NCI-H1105 treated with DMSO at 0.1 percent for 48 hours (cell line): ENCODE data around the gene SLC29A3.
"Not testable (repeated sequence)": the region's sequence is repeated elsewhere in the genome, so short reads cannot be mapped to it uniquely, and the experiment has no call there.

Experiments
- DNase-seq: peaks from one replicate; lab custom pipeline; 2025; lab: John Stamatoyannopoulos, UW

SLC29A3 gene

DNA sequence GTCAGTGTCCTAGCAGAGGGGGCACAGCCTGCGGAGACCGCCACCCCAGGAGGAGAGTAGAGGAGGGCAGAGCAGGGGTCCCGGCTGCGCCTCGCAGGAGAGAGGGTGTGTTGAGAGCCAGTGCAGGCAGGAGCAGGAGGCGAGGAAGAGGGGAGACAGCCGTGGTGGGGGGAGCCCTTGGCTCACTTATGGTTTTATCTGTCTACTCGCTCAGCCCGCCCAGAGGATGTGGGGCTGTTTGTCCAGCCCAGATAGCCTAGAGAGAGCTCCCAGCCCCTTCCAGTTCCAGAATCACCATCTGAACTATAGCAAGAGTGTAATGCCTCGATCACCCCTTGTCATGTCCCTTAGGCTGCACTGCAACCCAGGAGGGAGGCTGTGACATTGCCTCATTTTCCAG, 26.6 kb downstream of the SLC29A3 start:
- no peak for DNase-seq

DNA sequence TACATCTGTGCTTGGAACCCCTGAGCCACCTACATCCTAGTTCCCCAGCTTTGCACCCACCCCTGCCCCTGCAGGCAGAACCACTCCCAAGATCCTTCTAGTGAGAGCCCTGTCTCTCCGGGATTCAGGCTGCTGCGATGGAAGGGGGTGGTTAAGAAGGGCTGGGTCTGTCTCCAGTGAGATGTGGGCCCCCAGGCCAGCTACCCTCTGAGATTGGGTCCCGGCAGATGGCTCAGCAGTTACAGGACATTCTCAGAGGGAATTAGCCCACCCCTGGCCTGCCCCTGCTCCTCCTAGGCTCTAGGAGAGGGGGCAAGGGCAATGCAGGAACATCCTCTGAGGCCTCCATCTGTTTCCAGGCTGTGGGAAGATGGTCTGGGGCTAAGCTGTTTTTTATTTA, 27.7 kb downstream of the SLC29A3 start:
- DNase-seq = no peak

DNA sequence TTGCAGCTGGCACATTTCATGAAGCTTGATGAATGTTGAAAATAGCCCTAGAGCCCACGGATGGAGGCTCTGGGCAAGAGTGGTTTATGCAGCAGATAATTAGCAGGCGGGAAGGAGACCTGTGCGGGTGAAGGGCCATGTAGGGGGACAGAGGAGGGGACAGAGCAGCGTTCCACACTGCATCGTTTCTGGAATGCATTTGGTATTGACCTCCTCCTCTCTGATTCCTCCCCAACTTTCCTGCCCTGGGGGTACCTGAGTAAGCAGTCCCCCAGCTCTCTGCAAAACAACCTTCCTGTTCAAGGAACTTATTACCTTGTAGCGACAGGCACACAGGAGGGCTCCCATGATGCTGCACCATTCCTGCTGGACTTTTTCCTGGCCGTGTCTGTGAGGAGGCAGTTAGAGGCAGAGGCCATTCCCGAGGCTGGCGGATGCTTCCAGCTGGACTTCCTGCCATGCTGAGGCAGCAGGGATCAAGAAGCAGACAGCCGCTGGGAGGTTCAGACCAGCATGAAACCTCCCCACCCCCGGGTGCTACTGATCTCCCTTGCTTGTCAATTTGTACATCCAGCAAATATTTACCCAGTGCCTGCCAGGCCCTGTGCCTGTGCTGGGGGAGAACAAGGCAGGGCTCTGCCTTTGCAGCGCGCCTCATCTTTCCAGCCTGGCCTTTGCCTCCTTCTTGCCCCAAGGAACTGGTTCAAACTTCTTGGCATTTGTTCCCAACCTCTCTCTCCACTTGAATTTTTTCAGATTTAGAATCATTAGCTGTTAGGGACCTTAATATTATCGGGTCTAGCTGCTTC, 28.7 kb downstream of the SLC29A3 start:
- no peak for DNase-seq

DNA sequence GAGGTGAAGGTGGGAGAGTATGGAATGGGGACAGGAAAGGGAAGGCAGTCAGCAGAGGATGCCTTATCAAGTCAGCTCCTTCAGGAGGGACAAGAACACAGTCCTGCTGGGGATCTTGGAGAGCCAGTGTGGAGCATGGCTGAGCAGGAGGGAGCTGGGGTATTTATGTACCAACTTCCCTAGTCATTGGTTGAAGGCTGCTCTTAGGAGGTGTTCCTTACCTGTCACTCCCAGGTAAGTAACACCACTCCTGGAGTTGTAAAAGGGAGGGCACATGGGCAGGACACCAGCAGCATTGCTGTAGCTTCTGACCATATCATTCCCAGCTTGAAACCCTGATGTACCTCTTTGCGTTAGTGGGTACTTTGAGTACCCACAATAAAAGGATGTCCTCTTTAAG, 29.8 kb downstream of the SLC29A3 start:
- DNase-seq = no peak

DNA sequence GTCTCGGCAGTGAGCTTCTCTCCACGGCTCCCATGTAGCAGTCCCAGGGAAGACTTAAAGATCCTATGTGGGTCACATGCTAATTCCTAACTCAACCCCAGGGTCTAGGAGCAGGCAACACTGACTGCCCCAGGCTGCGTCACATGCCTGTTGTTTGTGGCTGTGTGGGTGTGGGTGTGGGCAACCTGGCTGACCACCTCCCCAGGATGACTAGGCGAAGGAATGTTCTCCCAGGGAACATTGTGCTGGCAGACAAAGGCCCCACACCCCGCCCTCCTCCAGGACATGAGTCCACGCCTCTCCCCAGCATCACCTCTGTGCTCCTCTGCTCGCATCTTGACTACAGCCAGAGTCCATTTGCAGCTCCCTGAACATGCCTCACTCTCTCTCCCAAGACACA, 30.3 kb downstream of the SLC29A3 start:
- no peak for DNase-seq

DNA sequence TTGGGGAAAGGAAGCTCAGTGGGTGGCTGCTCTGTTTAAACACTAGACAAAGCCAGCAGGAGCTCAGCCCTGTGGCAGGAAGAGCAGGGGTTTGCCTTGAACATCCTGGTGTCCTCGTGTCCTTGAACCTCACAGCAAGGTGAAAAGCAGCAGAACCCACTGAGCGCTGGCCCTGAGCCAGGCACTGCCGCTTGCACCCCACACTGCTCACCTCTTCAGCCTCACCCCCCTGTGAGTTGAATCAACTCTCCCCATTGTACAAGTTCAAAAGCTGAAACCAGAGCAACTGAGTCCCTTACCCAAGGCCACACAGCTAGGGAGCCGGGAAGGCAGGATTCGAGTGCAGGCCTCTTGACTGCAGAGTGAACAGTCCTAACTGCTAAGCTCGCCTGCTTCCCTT, 32.0 kb downstream of the SLC29A3 start:
- DNase-seq = no peak

DNA sequence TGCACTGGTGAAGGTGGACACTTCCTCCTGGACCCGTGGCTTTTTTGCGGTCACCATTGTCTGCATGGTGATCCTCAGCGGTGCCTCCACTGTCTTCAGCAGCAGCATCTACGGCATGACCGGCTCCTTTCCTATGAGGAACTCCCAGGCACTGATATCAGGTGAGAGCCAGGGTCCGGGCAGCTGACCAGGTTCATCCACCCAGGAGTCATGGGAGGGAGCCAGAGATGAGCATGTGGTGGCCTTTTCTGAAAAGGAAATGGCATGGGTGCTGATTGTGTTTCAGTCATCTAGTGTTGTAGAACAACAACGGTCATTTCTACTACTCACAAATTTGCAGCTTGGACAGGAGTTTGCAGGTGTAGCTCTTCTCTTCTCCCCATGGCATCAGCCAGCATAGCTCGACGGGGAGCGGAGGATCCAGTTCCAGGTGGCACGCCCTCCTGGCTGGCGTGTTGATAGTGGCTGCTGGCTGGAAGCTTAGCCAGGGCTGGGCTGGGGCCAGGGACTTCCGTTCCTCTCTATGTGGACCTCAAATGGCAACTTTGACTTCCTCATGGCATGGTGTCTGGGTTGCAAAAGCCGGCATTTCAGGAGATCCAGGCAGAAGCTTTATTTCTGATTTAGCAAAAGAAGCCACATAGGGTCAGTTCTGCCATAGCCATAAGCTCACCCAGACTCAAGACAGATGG, 32.7 kb downstream of the SLC29A3 start:
- no peak for DNase-seq

DNA sequence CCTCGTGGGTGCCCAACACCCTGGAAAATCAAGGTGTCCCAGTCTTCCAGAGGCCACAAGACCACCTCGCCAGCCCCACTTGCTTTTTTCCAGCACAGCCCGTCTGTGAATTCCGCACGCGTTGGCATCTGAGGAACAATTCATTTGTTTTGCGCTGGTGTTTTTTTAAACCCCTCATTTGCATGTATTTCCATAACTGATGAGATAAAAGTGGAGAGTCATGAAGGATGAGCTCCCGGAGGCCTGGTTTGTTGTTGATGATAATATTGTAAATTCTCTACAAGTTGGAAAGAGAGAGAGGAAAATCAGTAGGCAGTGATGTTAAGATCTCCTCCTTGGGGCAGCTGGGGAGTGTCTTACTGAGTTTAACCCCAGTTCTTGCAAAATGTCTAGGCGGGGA, 34.6 kb downstream of the SLC29A3 start:
- no peak for DNase-seq

DNA sequence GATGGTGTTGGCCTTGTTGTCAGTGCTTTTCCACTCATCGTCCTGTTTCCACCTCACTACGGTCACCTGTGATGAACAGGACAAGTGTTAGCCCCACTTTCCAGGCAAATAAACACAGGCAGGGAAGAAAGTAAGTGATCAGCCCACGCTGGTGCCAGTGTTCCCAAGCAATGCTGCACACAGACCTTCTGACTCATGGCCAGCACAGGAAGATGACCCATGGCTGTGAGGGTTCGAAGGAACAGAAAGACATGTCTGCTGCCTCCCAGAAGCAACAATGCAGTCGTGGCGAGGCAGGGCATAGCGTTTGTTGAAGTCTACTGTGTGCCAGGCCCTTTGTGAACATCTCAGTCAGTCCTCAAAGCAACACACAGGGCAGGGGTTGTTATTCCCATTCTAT, 35.7 kb downstream of the SLC29A3 start:
- no peak for DNase-seq

DNA sequence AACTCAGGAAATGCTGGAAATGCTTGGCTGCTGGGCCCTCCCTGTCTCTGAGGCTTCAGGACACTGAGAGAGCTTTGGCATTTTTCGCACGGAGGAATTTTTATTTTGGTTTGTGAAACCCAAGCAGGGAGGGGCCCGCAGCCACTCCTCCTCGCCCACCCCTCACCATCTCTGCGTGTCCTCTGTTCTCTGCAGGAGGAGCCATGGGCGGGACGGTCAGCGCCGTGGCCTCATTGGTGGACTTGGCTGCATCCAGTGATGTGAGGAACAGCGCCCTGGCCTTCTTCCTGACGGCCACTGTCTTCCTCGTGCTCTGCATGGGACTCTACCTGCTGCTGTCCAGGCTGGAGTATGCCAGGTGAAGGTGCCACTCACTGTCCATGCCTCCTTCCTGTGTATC, 36.8 kb downstream of the SLC29A3 start:
- DNase-seq = no peak

DNA sequence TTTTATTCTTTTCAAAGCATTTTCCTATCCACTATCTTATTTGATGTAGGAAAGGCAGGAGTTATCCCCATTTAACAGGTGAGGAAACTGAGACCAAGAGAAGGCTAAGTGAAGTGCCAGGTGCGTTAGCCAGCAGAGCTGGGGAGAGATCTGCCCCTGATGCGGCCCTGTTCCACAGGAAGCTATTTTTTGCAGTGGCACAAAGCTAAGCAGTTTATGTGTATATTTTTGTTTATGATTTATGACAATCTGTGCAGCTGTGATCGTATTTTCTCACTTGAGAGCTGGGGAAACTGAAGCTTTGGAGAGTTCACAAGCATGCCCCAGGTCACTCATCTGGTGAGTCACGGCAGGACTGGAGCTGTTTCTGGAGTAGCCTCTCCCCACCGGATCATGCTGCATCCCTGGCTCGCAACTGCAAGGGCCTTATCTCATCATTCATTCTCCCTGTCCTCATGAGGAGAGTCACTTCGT, 38.8 kb downstream of the SLC29A3 start:
- no peak for DNase-seq

DNA sequence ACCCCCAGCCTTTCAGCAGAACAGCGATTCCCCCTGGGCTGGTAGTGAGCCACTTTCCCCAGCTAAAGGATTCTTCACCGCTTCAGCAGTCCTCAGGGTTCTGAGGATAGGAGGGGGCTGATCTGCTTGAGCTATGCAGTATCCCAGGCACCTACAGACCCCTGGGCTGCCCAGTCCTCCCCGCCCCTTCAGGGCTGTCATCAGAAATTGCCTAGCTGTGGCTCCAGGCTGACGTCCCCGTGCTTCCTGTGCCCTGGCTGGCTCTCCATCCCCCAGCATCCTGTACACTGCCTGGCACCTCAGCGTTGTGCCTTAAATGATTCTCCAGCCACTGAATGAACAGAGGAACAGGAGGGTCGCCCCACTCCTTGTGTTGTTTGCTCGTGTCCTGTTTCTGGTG, 39.2 kb downstream of the SLC29A3 start:
- DNase-seq = no peak

DNA sequence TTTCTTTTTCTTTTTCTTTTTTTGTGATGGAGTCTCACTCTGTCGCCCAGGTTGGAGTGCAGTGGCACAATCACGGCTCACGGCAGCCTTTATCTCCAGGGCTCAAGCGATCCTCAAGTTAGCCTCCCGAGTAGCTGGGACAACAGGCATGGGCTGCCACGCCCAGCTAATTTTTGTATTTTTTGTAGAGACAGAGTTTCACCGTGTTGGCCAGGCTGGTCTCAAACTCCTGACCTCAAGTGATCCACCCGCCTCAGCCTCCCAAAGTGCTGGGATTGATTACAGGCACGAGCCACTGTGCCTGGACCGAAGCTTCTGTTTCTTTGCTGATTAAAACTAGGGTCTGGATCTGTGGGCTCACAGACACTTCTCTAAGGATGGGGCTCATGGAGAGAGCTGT, 39.8 kb downstream of the SLC29A3 start:
- not testable (repeated sequence) for DNase-seq

DNA sequence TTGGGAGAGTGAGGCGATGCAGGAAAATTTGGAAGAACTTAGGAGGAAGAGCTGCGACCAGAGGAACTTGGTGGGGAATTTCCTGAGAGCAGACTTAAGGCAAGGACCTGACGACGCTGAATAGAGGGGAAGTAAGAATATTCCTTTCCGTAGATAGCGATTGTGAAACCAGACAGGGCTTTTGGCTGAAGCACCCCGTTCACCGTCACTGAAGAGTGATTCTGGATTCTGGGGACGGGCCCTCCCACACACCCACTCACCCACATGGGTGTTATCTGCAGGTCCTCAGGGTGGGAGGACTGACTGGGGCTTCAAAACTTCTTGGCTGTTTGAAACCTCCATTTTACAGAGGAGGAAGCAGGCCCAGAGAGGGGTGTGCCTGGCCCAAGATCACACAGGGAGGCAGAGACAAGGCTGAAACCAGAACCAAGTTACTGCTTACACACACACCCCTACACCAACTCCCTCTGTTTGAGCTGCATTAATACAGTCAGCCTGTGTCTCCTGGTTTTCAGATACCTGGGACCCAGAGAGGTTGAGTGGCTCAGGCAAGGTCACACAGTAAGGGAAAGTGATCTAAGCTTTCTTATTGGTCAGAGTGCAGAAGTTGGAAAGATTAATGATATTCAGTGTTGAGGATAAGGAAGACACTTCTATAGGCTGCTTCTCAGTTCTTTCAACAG, 40.4 kb downstream of the SLC29A3 start:
- DNase-seq = no peak

DNA sequence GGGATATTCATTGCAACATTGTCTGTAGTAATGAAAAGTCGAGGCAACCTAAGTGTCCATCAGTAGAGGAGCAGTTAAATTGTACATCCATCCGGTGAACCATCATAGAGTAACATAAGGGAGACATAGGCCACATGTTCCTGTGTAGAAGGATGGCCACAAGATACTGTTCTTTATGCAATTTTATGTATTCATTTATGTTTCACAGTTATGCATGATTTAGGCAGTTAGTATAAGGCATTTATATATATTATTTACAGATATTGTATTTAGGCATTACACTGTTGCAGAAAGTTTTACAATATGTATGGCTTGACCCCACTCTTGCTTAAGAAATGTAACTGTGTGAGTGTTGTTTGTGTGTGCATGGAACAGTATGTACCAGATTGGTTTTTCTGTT, 41.7 kb downstream of the SLC29A3 start:
- DNase-seq = no peak

DNA sequence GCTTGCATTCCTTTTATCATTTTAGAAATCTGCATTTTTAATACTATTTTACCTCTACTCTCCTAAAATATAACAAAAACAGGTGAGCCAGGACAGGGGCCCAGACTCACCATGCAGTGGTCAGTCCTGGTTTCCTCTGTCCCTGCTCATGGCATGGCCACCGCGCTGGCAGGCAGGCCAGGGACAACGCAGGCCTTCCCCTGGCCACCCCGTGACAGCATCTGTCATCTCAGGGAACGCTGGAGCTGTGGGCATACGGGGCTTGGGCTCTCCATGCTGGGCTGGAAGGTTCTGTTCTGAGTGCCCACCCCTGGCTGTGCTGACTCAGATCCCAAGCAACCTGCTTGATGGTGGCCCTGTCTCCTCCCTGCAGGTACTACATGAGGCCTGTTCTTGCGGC, 42.5 kb downstream of the SLC29A3 start:
- no peak for DNase-seq

DNA sequence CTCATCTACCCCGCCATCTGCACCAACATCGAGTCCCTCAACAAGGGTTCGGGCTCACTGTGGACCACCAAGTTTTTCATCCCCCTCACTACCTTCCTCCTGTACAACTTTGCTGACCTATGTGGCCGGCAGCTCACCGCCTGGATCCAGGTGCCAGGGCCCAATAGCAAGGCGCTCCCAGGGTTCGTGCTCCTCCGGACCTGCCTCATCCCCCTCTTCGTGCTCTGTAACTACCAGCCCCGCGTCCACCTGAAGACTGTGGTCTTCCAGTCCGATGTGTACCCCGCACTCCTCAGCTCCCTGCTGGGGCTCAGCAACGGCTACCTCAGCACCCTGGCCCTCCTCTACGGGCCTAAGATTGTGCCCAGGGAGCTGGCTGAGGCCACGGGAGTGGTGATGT, 43.1 kb downstream of the SLC29A3 start:
- no peak for DNase-seq

DNA sequence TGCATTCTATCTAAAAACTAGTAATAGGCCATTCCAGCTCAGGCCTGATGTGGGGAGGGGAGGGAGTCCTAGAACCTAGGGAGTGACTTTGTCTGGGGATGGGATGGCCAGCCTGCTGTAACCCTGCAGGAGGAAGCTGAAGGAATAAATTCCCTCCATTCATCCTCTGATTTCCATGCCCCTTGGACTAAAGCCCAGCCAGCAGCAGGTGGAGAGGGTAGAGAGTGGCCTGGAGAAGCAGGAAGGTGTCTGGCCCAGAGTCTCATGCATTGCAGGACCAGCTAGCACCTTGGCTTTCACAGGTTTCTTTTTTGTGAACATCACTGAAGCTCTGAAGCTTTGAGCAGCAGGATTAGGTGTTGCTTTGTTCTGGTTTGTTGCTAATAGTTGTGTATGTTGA, 44.9 kb downstream of the SLC29A3 start:
- DNase-seq = no peak

DNA sequence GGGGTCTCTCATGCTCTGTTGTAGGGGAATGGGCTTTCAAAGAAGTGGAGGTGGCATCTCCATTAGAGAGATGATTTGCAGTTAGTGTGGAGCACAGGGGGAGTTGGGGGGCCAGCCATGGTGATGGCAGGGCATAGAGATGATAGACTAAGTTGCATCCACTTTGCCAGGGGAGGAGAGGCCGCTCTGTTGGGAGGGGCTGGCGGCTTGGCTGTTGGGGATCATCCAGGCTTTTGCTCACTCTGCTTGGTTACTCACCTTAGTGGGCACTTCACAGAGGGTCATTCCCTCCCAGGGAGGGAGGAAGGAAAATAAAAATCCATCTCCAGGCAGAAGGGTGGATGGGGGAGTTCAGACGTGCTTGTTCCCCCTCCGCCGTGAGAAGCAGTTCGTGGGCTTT, 46.3 kb downstream of the SLC29A3 start:
- DNase-seq = no peak

DNA sequence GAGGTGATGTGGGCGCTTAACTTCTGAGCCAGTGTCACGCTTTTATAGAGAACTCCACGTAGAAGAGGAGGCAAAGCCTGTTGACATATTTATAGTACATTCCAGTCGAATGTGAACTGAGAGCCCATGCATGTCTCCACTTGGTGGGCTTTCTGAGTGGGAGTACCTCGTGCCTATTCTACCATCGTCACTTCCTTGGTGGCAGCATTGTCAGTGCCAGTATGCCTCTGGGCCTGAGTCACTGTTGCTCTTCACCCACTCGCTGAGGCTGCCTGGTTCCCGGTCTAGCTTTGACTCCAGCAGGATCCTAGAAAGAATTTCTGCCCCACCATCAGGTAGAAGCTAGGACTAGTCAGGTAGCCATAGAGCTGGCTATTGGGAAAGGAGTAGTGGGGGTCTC, 47.6 kb downstream of the SLC29A3 start:
- DNase-seq = no peak

DNA sequence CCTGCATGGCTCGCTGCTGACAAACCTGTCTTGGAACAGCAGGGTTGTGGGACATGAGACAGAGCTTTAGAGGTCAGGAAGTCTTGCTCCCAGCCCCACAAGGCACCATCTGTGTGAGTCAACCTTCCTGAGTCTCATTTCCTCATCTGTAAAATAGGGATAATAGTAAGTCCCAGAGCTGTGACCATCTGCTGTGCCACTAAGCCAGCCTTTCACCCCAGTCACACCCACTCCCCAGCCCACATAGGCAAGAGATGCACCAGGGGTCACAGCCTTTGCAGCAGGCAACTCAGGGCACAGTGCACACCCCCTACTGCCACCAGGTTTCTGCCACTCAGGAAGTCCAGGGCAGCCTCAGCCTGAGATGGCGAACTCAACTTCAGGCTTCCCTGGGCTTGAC, 48.2 kb downstream of the SLC29A3 start:
- DNase-seq = no peak

DNA sequence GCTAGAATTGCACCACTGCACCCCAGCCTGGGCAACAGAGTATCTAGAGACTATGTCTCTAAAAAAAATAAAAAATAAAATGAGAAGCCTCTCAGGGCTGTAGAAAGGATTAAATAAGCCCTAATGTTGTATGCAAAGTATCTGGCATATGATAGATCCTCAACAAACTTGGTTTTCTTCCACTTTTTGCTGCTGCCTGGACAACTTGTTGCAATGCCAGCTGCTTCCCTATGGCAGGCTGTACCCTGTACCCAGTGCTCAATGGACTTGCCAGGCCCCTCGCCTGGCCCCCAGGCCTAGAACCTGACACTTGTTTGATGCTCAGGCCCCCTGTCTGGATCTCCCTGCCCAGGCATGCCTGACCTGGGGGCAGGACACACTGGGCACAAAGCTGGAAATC, 49.1 kb downstream of the SLC29A3 start:
- no peak for DNase-seq

DNA sequence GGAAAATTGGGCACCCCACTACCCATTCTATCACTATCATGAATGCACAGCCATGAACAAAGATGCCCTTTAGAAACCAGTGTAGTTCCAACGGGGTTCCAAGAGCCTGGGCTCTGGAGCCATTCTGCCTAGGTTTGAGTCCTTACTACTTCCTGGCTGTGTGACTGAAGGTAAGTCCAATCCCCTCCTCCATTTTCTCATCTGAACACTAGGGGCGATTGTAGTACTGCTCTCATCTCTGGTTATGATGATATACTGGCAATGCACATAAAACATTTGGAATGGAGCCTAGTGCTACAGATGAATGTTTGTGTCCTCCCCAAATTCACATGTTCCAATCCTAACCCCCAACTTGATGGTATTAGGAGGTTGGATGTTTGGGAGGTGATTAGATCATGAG, 49.6 kb downstream of the SLC29A3 start:
- no peak for DNase-seq
